GM19468 (cell line): Measurements from ENCODE around the gene PCDHGA11.
"Not testable (repeated sequence)": the region's sequence is repeated elsewhere in the genome, so short reads cannot be mapped to it uniquely, and the experiment has no call there.

Source experiments
- ATAC-seq: cut with Tn5 transposase; IDR thresholded peaks from one replicate; pipeline ENCODE4 v1.9.1; 2021; ENCODE audit warnings: mild to moderate bottlenecking, moderate library complexity, moderate number of reproducible peaks; ENCODE audit not compliant: unreplicated experiment; ENCODE audit errors: extremely low read depth

Gene PCDHGA11

GRCh38 chr5:141420855-141421488 lies at the start of gene PCDHGA11:
PCDHGA11 (plus strand) TSS chr5:141421051; CDS start chr5:141421228, 177 bp downstream.
- ATAC-seq, result no peak

- ATAC-seq, result no peak
Measured at GRCh38 chr5:141371572-141372475, 49.0 kb upstream of the PCDHGA11 start.

- ATAC-seq, result no peak
Measured at GRCh38 chr5:141373673-141374317, 47.1 kb upstream of the PCDHGA11 start, which contains the start of gene PCDHGA6. PCDHGA6 (plus strand) TSS chr5:141373891; CDS start chr5:141374084, 193 bp downstream.

DNA sequence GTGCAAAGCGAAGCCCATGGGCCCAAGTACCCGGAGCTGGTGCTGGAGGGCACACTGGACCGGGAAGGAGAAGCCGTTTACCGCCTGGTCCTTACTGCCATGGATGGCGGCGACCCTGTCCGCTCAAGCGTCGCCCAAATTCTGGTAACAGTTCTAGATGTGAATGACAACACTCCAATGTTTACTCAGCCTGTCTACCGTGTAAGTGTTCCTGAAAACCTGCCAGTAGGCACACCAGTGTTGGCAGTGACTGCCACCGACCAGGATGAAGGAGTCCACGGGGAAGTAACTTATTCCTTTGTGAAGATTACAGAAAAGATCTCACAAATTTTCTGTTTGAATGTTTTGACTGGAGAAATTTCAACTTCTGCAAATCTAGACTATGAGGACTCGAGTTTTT lies 46.2 kb upstream of the PCDHGA11 start:
- ATAC-seq, result no peak

GRCh38 chr5:141375444-141376155 lies 45.3 kb upstream of the PCDHGA11 start:
- ATAC-seq, result not testable (repeated sequence)

GRCh38 chr5:141382469-141383294 lies 38.2 kb upstream of the PCDHGA11 start, which contains the start of gene PCDHGA7:
PCDHGA7 (plus strand) TSS chr5:141382742; CDS start chr5:141382900, 158 bp downstream.
- no peak for ATAC-seq

GRCh38 chr5:141383345-141383744 lies 37.5 kb upstream of the PCDHGA11 start:
- ATAC-seq, result no peak

DNA sequence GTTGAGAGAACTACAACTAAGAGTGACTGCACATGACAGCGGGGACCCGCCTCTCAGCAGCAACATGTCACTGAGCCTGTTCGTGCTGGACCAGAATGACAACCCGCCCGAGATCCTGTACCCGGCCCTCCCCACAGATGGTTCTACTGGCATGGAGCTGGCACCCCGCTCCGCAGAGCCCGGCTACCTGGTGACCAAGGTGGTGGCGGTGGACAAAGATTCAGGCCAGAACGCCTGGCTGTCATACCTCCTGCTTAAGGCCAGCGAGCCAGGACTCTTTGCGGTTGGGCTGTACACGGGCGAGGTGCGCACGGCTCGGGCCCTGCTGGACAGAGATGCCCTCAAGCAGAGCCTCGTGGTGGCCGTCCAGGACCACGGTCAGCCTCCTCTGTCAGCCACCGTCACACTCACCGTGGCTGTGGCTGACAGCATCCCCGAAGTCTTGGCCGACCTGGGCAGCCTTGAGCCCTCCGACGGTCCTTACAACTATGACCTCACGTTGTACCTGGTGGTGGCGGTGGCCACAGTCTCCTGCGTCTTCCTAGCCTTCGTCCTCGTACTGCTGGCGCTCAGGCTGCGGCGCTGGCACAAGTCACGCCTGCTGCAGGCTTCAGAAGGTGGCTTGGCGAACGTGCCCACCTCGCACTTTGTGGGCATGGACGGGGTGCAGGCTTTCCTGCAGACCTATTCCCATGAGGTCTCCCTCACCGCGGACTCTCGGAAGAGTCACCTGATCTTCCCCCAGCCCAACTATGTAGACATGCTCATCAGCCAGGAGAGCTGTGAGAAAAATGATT lies 36.2 kb upstream of the PCDHGA11 start:
- no peak for ATAC-seq

GRCh38 chr5:141387557-141388311 lies 33.1 kb upstream of the PCDHGA11 start, which contains the start of gene PCDHGB4:
PCDHGB4 (plus strand) TSS chr5:141387698; CDS start chr5:141387885, 187 bp downstream.
- peak; percentile 76 for ATAC-seq

DNA sequence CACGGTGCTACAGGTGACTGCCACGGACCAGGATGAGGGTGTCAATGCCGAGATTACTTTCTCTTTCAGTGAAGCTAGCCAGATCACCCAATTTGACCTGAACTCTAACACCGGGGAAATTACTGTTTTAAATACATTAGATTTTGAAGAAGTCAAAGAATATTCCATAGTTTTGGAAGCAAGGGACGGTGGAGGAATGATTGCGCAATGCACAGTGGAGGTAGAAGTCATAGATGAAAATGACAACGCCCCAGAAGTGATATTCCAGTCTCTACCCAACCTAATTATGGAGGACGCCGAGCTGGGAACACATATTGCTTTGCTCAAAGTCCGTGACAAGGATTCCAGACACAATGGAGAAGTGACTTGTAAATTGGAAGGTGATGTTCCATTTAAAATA lies 32.2 kb upstream of the PCDHGA11 start:
- ATAC-seq, result no peak

DNA sequence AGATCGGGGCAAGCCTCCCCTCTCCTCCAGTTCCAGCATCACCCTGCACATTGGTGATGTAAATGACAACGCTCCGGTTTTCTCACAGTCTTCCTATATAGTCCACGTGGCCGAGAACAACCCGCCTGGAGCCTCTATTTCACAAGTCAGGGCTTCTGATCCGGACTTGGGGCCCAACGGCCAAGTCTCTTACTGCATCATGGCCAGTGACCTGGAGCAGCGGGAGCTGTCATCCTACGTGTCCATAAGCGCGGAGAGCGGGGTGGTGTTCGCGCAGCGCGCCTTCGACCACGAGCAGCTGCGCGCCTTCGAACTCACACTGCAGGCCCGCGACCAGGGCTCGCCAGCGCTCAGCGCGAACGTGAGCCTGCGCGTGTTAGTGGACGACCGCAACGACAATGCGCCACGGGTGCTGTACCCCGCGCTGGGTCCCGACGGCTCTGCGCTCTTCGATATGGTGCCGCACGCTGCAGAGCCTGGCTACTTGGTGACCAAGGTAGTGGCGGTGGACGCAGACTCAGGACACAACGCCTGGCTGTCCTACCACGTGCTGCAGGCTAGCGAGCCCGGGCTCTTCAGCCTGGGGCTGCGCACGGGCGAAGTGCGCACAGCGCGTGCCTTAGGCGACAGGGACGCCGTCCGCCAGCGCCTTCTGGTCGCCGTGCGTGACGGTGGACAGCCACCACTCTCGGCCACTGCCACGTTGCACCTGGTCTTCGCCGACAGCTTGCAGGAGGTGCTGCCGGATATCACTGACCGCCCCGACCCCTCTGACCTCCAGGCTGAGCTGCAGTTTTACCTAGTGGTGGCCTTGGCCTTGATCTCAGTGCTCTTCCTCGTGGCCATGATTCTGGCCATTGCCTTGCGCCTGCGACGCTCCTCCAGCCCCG lies 31.5 kb upstream of the PCDHGA11 start:
- no peak for ATAC-seq

DNA sequence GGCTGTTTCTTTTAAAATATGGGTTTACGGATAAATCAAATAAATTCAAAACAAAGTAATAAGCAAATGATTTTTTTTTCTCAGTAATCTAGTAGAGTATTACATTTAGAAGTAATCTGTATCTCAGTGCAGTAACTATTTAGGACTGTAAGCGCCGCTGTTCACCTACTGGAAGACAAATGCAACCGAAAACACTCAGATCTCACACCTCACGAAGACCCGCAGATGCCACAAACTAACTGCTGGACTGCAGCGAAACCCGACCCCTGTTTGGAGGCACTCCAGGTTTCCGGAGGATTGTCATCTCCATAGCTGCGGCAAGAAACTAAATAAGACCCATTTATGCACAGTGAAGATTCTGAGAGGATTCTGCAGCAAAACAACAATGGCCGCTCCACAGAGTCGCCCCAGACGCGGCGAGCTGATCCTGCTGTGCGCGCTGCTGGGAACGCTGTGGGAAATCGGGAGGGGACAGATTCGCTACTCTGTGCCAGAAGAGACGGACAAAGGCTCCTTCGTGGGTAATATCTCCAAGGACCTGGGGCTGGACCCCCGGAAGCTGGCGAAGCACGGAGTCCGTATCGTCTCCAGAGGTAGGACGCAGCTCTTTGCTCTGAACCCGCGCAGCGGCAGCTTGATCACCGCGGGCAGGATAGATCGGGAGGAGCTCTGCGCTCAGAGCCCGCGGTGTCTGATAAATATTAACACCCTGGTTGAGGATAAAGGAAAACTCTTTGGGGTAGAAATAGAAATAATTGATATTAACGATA lies 28.2 kb upstream of the PCDHGA11 start, which contains the start of gene PCDHGA8:
Gene PCDHGA8, plus strand, starts transcription at position 205 of the 770 bp plus-strand sequence. Its CDS starts 181 bp downstream, at position 386.
- no peak for ATAC-seq

- no peak for ATAC-seq
Measured at GRCh38 chr5:141393267-141393666, 27.6 kb upstream of the PCDHGA11 start.

DNA sequence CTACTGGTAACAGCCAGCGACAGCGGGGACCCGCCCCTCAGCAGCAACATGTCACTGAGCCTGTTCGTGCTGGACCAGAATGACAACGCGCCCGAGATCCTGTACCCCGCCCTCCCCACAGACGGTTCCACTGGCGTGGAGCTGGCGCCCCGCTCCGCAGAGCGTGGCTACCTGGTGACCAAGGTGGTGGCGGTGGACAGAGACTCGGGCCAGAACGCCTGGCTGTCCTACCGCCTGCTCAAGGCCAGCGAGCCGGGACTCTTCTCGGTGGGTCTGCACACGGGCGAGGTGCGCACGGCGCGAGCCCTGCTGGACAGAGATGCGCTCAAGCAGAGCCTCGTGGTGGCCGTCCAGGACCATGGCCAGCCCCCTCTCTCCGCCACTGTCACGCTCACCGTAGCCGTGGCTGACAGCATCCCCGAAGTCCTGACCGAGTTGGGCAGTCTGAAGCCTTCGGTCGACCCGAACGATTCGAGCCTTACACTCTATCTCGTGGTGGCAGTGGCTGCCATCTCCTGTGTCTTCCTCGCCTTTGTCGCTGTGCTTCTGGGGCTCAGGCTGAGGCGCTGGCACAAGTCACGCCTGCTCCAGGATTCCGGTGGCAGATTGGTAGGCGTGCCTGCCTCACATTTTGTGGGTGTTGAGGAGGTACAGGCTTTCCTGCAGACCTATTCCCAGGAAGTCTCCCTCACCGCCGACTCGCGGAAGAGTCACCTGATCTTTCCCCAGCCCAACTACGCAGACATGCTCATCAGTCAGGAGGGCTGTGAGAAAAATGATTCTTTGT lies 26.3 kb upstream of the PCDHGA11 start:
- ATAC-seq, result not testable (repeated sequence)
